ENCODE measurements around the gene DOCK2.
"Not testable (repeated sequence)": the region's sequence is repeated elsewhere in the genome, so short reads cannot be mapped to it uniquely, and the experiment has no call there.

The DOCK2 gene

GRCh38 chr5:169945831-169946261 is 308.8 kb downstream of the DOCK2 start:
- Histone ChIP-seq H3K27ac (ENCODE audit: low read length) (no peak overlapping the region), H3K4me3 (ENCODE audit: low read depth in 1 of 2, low read length in 2 of 2) (no peak overlapping the region), H3K27me3 (ENCODE audit: insufficient read depth, low read length, poor library complexity) (no peaks in the 10 kb centered on the region), H3K9ac (ENCODE audit: low read depth, low read length) (no peak overlapping the region), H3K4me2 (ENCODE audit: insufficient read depth, low read length) (no peak overlapping the region), H3K36me3 (ENCODE audit: insufficient read depth, low read length) (peaks cover 45% of the 10 kb centered on the region), H3K9me3 (ENCODE audit: insufficient read depth, low read length, severe bottlenecking) (no peaks in the 10 kb centered on the region), H3K4me1 (ENCODE audit: insufficient read depth, low read length) (no peaks in the 10 kb centered on the region), H3K79me2 (ENCODE audit: insufficient read depth, low read length) (no peaks in the 10 kb centered on the region), H4K20me1 (ENCODE audit: insufficient read depth, low read length) (peaks cover 19% of the 10 kb centered on the region; the same call in 1 of the 2 replicates), H2AFZ (ENCODE audit: low read depth, low read length) (no peak overlapping the region)
- DNase-seq: no peak
- TF ChIP-seq CTCF (IDR thresholded peaks at IDR 0.05; ENCODE audit: borderline replicate concordance, extremely low read depth, low read length, poor library complexity, severe bottlenecking) (no peak), EZH2 (IDR thresholded peaks at IDR 0.05; ENCODE audit: borderline replicate concordance, low read depth, low read length, severe bottlenecking) (no peak)
- 0 out of 3 replicates have a peak, but pooled peaks have one; percentile 19 for ATAC-seq (ENCODE audit: insufficient read depth, low read depth)

- Histone ChIP-seq H2AFZ (ENCODE audit: low read depth, low read length) (no peak overlapping the region), H3K79me2 (ENCODE audit: insufficient read depth, low read length) (no peaks in the 10 kb centered on the region), H3K27ac (ENCODE audit: low read length) (no peak overlapping the region), H3K9me3 (ENCODE audit: insufficient read depth, low read length, severe bottlenecking) (no peaks in the 10 kb centered on the region), H3K4me2 (ENCODE audit: insufficient read depth, low read length) (no peak overlapping the region), H3K27me3 (ENCODE audit: insufficient read depth, low read length, poor library complexity) (no peaks in the 10 kb centered on the region), H3K4me1 (ENCODE audit: insufficient read depth, low read length) (no peaks in the 10 kb centered on the region), H3K4me3 (ENCODE audit: low read depth in 1 of 2, low read length in 2 of 2) (no peak overlapping the region), H3K9ac (ENCODE audit: low read depth, low read length) (no peak overlapping the region), H4K20me1 (ENCODE audit: insufficient read depth, low read length) (0 out of 2 replicates have a peak, but pooled peaks cover 19% of the 10 kb centered on the region), H3K36me3 (ENCODE audit: insufficient read depth, low read length) (peaks cover 44% of the 10 kb centered on the region)
- ATAC-seq (ENCODE audit: insufficient read depth, low read depth): no peak
- DNase-seq: no peak
- TF ChIP-seq EZH2 (IDR thresholded peaks at IDR 0.05; ENCODE audit: borderline replicate concordance, low read depth, low read length, severe bottlenecking) (no peak), CTCF (IDR thresholded peaks at IDR 0.05; ENCODE audit: borderline replicate concordance, extremely low read depth, low read length, poor library complexity, severe bottlenecking) (no peak)
Observed at GRCh38 chr5:169946743-169947295, 309.7 kb downstream of the DOCK2 start.

GRCh38 chr5:169950333-169950732 is 313.3 kb downstream of the DOCK2 start:
- no peak overlapping the region for H3K4me2 ChIP-seq (ENCODE audit: insufficient read depth, low read length)
- no peak for ATAC-seq (ENCODE audit: insufficient read depth, low read depth)

GRCh38 chr5:169953196-169953595 is 316.1 kb downstream of the DOCK2 start:
- H3K4me1 ChIP-seq (ENCODE audit: insufficient read depth, low read length); H3K27me3 ChIP-seq (ENCODE audit: insufficient read depth, low read length, poor library complexity); H2AFZ ChIP-seq (ENCODE audit: low read depth, low read length); H3K4me2 ChIP-seq (ENCODE audit: insufficient read depth, low read length); H3K27ac ChIP-seq (ENCODE audit: low read length); ATAC-seq (ENCODE audit: insufficient read depth, low read depth); H4K20me1 ChIP-seq (ENCODE audit: insufficient read depth, low read length); H3K79me2 ChIP-seq (ENCODE audit: insufficient read depth, low read length); H3K4me3 ChIP-seq (ENCODE audit: low read depth in 1 of 2, low read length in 2 of 2); H3K9me3 ChIP-seq (ENCODE audit: insufficient read depth, low read length, severe bottlenecking); H3K9ac ChIP-seq (ENCODE audit: low read depth, low read length); DNase-seq: not testable (repeated sequence)
- peaks cover 33% of the 10 kb centered on the region for H3K36me3 ChIP-seq (ENCODE audit: insufficient read depth, low read length)

More at GRCh38 chr5:169950333-169950732, 313.3 kb downstream of the DOCK2 start:
- Histone ChIP-seq H3K4me3 (ENCODE audit: low read depth in 1 of 2, low read length in 2 of 2) (no peak overlapping the region), H3K27ac (ENCODE audit: low read length) (no peak overlapping the region), H3K27me3 (ENCODE audit: insufficient read depth, low read length, poor library complexity) (no peaks in the 10 kb centered on the region), H3K79me2 (ENCODE audit: insufficient read depth, low read length) (no peaks in the 10 kb centered on the region), H3K9ac (ENCODE audit: low read depth, low read length) (no peak overlapping the region), H3K4me1 (ENCODE audit: insufficient read depth, low read length) (no peaks in the 10 kb centered on the region), H3K9me3 (ENCODE audit: insufficient read depth, low read length, severe bottlenecking) (no peaks in the 10 kb centered on the region), H4K20me1 (ENCODE audit: insufficient read depth, low read length) (0 out of 2 replicates have a peak, but pooled peaks cover 10% of the 10 kb centered on the region), H3K36me3 (ENCODE audit: insufficient read depth, low read length) (peaks cover 52% of the 10 kb centered on the region), H2AFZ (ENCODE audit: low read depth, low read length) (no peak overlapping the region)
- DNase-seq: no peak
- no peak for TF ChIP-seq CTCF (IDR thresholded peaks at IDR 0.05; ENCODE audit: borderline replicate concordance, extremely low read depth, low read length, poor library complexity, severe bottlenecking)
- no peak for TF ChIP-seq EZH2 (IDR thresholded peaks at IDR 0.05; ENCODE audit: borderline replicate concordance, low read depth, low read length, severe bottlenecking)
